GM19467 (cell line): ENCODE results near the gene ADIPOR1.
"Not testable (repeated sequence)": the region's sequence is repeated elsewhere in the genome, so short reads cannot be mapped to it uniquely, and the experiment has no call there.

Experiments used
- ATAC-seq: cut with Tn5 transposase; IDR thresholded peaks from one replicate; pipeline ENCODE4 v1.9.1; 2021; ENCODE audit warnings: mild to moderate bottlenecking, moderate library complexity; ENCODE audit not compliant: unreplicated experiment

Gene ADIPOR1, protein sequence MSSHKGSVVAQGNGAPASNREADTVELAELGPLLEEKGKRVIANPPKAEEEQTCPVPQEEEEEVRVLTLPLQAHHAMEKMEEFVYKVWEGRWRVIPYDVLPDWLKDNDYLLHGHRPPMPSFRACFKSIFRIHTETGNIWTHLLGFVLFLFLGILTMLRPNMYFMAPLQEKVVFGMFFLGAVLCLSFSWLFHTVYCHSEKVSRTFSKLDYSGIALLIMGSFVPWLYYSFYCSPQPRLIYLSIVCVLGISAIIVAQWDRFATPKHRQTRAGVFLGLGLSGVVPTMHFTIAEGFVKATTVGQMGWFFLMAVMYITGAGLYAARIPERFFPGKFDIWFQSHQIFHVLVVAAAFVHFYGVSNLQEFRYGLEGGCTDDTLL

DNA sequence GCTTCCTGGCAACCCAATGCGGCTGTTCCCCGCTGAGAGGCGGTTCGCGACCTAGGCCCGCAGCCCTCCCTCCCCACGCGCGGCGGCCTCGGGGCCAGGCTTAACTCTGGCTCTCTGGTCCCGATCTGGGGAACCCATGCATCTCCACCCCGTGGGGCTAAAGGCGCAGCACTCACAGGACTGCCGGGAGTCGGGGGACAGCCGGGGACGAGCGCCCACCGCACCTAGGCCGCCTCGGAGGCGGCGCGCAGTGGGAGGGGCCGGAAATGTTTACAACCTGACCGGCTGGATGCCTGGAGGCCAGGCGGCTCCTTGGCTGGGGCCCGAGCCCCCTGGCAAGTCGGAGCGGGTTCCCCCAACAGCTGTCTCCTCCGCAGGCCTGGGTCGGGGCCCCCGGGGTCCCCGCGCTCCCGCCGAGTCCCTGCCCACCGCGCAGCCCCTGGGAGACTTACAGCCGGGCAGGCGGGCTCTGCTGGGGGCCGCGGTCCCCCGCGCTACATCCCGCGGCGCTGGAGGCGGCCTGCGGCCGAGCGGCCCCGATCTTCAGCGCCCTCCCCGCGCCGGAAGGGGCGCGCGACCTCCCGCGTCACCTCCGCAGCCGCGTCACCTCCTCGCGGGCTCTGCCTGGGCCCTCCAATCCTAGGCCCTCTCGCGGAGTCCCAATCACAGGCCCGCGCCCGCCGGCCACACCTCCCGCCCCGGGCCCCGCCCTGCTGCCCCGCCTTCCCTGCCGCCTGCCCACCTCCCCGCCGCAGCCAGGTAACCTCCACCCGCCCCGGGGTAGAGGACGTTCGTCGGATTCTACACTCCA, at the start of gene ADIPOR1:
Gene ADIPOR1 (minus strand): TSS at position 580 of the 811 bp plus-strand sequence. CDS start 7,242 bp downstream, outside the sequence.
- peak; percentile 96 for ATAC-seq

DNA sequence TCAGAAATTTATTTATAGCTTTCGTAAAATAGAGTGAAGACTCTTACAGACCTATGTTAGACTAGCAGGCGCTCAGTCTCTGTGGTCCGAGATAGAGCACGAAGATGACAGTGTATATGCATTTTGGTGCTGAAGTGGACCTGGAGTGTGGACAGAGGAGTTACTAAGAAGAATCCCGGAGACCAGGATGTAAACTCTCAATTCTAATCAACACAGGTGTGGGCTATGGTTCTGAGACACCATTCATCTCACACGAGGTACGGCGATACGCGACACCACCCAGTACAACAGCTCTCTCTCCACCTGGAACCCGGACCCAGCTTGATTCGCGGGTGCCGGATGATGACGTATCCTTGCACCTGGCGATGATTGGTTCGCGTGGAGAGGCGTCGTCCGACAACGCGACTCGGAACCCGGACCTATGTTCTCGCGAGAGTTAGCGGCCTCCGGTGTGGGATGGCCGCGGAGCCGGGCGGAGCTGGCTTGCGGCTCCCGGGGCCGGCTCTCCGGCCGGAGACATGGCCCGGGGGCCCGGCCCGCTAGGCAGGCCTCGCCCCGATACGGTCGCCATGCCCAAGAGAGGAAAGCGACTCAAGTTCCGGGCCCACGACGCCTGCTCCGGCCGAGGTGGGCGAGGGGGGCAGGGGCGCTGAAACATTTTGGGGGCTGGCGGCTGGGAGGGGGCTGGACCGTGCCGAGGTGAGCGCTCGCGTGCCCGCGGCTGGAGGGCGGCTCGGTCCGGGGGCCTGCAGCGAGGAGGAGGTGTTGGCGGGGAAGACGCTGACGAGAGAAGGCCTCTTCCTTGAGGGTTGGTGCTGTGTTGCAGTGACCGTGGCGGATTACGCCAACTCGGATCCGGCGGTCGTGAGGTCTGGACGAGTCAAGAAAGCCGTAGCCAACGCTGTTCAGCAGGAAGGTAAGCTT, 49.1 kb upstream of the ADIPOR1 start, which contains the start of gene TMEM183A:
Gene TMEM183A (plus strand): TSS at position 427 of the 924 bp plus-strand sequence. CDS start 92 bp downstream, at position 519.
- peak; percentile 90 for ATAC-seq

DNA sequence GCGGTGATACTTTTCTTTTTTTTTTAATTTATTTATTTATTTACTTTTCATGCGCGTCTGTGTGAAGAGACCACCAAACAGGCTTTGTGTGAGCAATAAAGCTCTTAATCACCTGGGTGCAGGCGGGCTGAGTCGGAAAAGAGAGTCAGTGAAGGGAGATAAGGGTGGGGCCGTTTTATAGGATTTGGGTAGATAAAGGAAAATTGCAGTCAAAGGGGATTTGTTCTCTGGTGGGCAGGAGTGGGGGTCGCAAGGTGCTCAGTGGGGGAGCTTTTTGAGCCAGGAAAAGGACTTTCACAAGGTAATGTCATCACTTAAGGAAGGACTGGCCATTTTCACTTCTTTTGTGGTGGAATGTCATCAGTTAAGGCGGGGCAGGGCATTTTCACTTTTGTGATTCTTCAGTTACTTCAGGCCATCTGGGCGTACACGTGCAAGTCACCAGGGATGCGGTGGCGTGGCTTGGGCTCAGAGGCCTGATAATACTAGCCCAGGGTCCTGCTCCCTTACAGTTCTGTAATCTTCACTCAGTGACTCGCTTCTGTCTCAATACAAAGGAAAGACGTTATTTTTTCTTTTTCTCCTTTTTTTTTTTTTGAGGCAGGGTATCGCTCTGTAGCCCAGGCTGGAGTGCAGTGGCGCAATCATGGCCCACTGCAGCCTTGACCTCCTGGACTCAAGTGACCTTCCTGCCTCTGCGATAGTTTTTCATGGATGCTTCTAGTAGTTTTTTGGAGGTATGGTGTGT, 47.5 kb upstream of the ADIPOR1 start:
- not testable (repeated sequence) for ATAC-seq

DNA sequence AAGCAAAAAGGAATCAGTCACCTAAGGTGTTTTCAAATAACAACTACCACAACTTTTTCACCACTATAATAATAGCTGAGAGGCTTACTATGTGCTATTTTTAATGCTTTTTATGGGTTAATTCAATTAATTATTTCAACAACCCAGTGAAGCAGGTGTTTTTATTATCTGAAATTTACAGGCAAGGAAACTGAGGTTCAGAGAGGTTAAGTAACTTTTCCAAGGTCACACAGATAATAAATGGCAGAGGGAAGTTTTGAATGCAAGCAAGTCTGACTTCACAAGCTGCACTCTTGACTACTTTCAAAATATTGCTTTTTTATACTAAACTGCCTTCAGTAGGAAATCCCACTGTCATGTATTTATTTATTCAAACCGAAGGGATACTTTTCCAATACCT, 44.8 kb upstream of the ADIPOR1 start:
- ATAC-seq = no peak

DNA sequence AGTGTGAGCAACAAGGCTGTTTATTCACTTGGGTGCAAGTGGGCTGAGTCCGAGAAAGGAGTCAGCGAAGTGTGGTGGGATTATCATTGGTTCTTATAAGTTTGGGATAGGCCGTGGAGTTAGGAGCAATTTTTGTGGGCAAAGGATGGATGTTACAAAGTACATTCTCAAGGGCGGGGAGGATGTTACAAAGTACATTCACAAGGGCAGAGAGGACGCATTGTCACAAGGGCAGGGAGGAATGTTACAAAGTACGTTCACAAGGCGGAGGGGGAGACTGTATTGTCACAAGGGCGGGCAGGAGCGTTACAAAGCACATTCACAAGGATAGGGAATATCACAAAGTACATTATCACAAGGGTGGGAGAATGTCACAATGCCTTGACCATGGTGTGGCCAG, 43.9 kb upstream of the ADIPOR1 start:
- no peak for ATAC-seq

DNA sequence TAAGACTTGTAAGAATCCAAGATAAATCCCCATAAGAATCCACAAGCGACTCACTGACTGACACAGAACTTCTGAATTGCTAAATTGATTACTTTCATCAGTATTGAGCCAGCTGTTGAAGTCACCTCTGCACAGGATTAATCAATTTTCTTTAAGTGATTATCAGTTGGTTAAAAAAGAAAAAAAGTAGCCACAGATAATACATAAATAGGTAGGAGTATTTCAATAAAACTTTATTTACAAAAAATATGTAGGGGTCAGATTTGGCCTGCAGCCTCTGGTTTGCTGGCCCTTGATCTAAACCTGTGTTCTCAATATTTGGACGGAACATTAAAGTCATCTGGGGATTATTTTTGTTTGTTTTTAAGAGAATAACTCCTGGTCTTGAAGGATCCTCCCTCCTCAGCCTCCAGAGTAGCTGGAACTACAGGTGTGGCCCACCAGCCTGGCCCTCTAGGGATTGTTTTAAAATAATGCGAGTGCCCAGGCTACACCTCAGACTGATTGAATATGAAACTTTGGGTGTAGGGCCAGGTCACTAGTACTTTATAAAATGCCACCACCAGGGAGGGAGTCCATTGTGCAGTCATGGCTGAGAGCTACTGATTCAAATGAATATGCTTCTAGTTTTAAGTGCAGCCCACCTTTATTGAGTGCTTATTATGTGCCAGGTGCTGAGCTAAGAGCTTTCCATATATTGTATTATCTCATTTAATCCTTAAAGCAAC, 42.3 kb upstream of the ADIPOR1 start:
- no peak for ATAC-seq

DNA sequence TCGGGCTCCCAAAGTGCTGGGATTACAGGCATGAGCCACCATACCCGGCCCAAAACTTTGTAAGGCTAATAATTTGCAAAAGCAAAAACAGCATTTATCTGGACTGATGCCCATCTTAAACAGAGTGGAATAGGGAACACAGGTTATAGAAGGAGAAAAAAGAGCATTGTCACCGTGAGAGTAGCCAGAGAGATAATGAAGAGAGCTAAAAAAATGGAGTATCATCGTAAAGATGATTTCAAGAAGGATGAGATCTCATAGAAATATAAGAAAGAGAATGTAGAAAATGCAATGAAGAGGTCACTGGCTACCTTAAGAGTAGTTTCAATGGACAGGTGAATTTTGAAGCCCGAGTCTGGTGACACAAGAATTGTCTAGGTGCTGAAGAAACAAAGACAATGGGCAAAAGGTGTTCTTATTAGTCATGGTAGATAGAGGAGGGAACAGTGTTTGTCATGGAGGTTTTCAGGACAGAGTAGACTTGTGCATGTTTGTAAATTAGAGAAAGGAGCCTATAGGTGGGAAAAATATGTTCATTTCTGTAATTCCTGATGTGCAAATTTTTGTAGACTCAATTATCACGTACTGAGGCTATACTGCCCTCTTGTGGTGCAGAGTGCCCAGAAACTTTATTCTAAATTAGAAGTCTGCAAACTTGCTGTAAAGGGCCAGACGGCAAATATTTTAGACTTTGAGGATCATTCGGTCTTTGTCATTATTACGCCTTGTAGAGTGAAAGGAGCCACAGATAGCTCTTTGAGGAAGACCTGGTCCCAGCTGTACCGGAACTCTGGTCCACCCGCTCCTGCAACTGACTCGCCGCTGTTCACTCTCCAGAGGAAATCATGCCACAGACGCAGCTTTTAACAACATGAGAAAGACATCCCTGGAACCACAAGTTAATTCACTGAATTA, 41.0 kb upstream of the ADIPOR1 start:
- ATAC-seq = no peak

DNA sequence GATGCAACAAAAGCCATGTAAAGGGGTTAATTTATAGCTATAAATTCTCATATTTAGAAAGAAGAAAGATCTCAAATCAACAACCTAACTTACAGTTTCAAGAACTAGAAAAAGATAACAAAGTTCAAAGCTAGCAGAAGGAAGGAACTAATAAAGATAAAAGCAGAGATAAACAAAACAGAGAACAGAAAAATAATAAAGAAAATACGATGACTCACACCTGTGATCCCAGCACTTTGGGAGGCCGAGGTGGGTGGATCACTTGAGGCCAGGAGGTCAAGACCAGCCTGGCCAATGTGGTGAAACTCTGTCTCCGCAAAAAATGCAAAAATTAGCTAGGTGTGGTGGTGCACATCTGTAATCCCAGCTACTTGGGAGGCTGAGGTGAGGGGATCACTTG, 36.6 kb upstream of the ADIPOR1 start:
- ATAC-seq = no peak

DNA sequence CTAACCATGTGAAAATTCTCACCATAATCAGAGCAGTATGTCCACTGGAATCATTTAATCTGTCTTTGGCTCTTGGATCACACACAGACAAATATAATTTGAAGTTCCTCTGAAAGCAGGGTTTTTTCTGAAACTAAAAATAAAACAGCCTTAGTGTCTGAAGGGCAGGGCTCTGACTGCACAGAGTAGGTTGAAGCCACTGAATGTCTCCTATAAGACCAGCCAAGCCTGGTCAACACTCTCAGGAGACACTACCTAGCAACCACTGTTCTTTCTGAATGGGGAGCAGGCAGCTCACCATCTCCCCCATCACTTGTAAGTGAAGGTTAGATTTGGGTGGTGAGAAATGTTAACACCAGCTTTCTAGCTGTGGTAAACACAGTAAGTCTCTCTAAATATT, 33.0 kb upstream of the ADIPOR1 start:
- ATAC-seq = no peak

DNA sequence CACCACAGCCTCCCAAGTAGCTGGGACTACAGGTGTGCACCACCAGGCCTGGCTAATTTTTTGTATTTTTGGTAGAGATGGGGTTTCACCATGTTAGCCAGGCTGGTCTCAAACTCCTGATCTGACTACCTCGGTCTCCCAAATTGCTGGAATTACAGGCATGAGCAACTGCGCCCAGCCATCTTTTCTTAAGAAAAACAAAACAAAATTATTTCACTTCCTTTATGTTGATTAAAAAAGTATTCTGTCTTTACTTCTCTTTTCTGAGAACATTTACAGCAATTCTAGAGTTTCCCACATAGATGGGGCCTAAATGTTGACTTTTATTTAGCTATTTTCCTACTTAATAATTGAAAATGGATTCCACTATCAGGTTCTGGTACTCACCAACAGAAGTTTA, 31.8 kb upstream of the ADIPOR1 start:
- no peak for ATAC-seq

DNA sequence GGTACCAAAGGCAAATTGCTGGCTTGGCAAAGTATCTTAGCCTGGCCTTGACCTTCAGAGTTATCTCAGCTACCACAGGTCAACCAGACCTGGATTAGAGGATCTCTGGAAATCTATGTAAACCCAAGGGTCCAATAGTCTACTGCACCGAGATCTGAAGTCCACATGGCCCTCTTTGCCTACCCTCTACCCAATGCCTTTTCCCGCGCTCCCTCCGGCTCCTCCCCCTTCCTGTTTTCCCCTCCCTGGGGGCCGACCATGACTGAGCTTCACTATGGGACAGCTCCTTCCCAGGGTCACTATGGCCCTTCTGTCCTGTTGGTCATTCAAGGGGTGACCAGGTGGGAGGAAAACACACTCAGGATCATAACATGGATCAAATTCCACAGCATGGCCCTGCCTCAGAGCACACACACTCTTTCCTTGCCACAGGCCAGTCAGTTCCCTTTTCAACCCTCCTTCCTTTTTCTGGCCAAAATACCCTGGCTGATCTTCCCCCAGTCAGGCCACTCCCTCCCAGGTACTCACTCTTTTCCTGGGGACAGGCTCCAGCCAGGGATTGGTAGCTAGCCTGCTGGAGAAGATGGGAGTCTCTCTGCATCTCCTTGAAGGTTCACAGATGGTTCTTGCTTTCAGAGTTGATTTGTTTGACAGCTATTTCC, 29.9 kb upstream of the ADIPOR1 start:
- no peak for ATAC-seq

DNA sequence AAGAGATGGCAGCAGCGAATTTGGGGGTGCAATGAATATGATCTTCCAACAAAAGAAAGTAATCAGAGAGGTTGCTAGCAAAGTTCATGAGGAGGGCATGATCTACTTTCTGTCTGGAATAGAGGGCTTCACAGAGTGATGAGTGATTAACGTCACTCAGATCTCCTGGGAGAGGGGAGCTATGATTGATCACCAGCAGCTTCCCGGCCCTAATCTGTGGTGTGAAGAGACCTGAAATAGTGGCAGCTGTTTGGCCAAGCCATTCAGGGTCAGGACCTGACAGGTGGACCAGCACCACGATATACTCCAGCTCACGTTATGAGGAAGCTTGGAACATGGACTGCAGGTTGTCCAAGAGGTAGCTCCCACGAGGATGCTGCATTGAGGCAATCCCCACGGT, 29.1 kb upstream of the ADIPOR1 start:
- ATAC-seq = no peak

DNA sequence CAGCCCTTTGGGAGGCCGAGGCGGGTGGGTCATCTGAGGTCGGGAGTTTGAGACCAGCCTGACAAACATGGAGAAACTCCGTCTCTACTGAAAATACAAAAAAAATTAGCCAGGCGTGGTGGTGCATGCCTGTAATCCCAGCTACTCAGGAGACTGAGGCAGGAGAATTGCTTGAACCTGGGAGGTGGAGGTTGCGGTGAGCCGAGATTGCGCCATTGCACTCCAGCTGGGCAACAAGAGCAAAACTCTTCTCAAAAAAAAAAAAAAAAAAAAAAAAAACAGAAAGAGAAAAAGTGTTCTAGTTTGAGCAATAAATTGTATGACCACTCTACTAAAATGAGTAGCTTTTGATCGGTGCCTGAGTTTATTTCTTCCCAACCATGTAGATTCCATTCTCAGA, 28.0 kb upstream of the ADIPOR1 start:
- ATAC-seq = not testable (repeated sequence)

DNA sequence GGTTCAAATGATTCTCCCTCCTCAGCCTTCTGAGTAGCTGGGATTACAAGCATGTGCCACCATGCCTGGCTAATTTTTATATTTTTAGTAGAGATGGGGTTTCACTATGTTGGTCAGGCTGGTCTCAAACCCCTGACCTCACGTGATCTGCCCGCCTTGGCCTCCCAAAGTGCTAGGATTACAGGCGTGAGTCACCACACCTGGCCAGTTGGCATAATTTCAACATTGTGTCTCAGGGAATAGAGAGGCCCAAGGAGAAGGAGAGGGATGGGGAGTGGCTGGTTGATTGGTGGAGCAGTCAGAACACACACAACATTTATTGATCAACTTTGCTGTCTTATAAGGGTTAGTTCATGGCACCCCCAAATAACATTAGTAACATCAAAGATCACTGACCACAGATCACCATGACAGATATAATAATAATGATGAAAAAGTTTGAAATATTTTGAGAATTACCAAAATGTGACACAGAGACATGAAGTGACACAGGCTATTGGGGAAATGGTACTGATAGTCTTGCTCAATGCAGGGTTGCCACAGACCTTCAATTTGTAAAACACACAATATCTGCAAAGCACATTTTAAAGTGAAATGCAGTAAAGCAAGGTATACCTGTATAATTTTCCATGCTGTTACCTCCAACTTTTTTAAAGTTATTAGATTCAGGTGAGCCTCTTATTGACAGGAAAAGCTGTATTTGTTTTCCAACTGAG, 24.8 kb upstream of the ADIPOR1 start:
- ATAC-seq = no peak

DNA sequence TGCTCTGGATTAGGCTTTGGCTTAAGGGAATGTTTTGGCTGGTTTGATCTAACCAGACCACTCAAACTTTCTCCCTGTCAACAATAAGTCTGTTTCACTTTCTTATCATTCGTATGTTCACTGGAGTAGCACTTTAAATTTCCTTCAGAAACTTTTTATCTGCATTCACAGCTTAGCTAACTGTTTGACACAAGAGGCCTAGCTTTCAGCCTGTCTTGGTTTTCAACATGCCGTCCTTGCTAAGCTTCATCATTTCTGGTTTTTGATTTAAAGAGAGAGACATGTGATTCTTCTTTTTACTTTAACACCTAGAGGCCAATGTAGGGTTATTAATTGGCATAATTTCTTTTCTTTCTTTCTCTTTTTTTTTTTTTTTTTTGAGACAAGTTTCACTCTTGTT, 23.8 kb upstream of the ADIPOR1 start:
- ATAC-seq = no peak

DNA sequence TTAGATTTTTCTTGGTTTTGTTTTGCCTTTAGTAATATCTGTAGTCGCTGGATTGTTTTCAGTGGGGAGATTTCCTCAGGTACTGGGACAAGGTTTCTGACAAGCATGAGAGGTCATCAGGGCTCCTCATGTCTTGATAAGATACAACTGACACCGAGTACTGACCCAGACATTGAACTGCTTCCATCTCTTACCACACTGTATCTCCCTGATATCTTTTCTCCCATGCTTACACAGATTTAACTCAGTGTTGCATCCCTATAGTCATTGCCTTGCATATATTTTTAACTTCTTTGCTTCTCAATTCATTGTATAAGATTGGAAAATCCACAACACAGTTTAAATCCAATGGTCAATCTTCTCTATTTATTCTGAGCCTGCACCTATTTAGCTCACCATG, 21.3 kb upstream of the ADIPOR1 start:
- ATAC-seq = no peak

DNA sequence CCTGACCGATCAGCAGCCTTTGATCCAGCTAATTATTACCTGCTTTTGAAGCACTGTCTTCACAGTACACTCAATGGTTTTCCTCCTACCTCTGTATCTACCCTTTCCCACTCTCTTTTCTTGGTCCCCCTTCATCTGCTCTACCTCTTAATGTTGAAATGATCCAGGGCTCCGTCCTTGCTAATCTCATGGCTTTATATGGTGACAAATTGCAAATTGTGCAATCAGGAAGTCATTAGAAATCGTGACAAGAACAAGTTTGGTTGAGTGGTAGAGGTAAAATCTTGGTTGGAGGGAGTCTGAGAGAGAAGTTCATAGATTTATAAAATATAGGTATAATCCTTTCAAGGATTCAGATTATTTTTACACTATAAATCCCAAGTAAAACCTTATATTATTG, 18.5 kb upstream of the ADIPOR1 start:
- no peak for ATAC-seq
